H9 (cell line): ENCODE data around the gene LOXL1. TPM values are rescaled to one million over a fixed set of nuclear protein-coding genes. Genes with fewer than 3 reads are reported as not detected.

Experiments used
- DNase-seq: peaks from one replicate; pipeline ENCODE4 v3.0.0-alpha.2; 2017
- H2AFZ ChIP-seq: one replicate; pipeline ENCODE4 v1.6.1; 2013; ENCODE audit warnings: mild to moderate bottlenecking, low read length, control low read depth, moderate library complexity
- H2AK5ac ChIP-seq: 2 replicates; pipeline ENCODE4 v1.6.1; 2013; ENCODE audit warnings: low read length, control low read depth, mixed read lengths; ENCODE audit not compliant: insufficient read length
- H2BK120ac ChIP-seq: one replicate; pipeline ENCODE4 v1.6.1; 2013; ENCODE audit warnings: low read depth, mild to moderate bottlenecking, low read length, control low read depth, inconsistent platforms; ENCODE audit not compliant: poor library complexity, severe bottlenecking
- H2BK12ac ChIP-seq: 2 replicates; pipeline ENCODE4 v1.6.1; 2013; ENCODE audit warnings: low read length, control low read depth, mixed read lengths, low read depth; ENCODE audit not compliant: insufficient read length
- H2BK15ac ChIP-seq: 2 replicates; pipeline ENCODE4 v1.6.1; 2013; ENCODE audit warnings: low read depth, low read length, control low read depth
- H2BK20ac ChIP-seq: one replicate; pipeline ENCODE4 v1.6.1; 2013; ENCODE audit warnings: low read depth, mild to moderate bottlenecking, low read length, control low read depth, inconsistent platforms; ENCODE audit not compliant: poor library complexity, severe bottlenecking
- H2BK5ac ChIP-seq: 2 replicates; pipeline ENCODE4 v1.6.1; 2013; ENCODE audit warnings: low read length, control low read depth, mixed read lengths; ENCODE audit not compliant: insufficient read length
- H3K14ac ChIP-seq: 2 replicates; pipeline ENCODE4 v1.6.1; 2013; ENCODE audit warnings: low read length, control low read depth; ENCODE audit not compliant: insufficient read depth
- H3K18ac ChIP-seq: 2 replicates; pipeline ENCODE4 v1.6.1; 2013; ENCODE audit warnings: low read depth, mild to moderate bottlenecking, mixed read lengths, low read length, control low read depth; ENCODE audit not compliant: insufficient read length
- H3K23ac ChIP-seq: 2 replicates; pipeline ENCODE4 v1.6.1; 2013; ENCODE audit warnings: low read length, control low read depth, mixed read lengths, low read depth; ENCODE audit not compliant: insufficient read length
- H3K23me2 ChIP-seq: 2 replicates; pipeline ENCODE4 v1.6.1; 2013; ENCODE audit warnings: low read depth, mild to moderate bottlenecking, mixed read lengths, low read length, control low read depth; ENCODE audit not compliant: insufficient read length, poor library complexity, severe bottlenecking
- H3K27ac ChIP-seq: 2 replicates; pipeline ENCODE4 v1.5.1; 2013; ENCODE audit warnings: low read length, control low read depth, mixed read lengths, low read depth; ENCODE audit not compliant: insufficient read length
- H3K27me3 ChIP-seq: 2 replicates; pipeline ENCODE4 v1.6.1; 2013; ENCODE audit warnings: low read length, control low read depth, inconsistent platforms; ENCODE audit not compliant: insufficient read depth
- H3K4ac ChIP-seq: 2 replicates; pipeline ENCODE4 v1.6.1; 2013; ENCODE audit warnings: low read depth, mild to moderate bottlenecking, control low read depth, inconsistent platforms, low read length, moderate library complexity
- H3K4me1 ChIP-seq: 2 replicates; pipeline ENCODE4 v1.6.1; 2013; ENCODE audit warnings: low read length, control low read depth, inconsistent platforms; ENCODE audit not compliant: insufficient read depth
- H3K4me2 ChIP-seq: 2 replicates; pipeline ENCODE4 v1.6.1; 2013; ENCODE audit warnings: low read length, control low read depth, mixed read lengths; ENCODE audit not compliant: insufficient read length, insufficient read depth
- H3K56ac ChIP-seq: 2 replicates; pipeline ENCODE4 v1.6.1; 2013; ENCODE audit warnings: low read depth, mild to moderate bottlenecking, mixed read lengths, low read length, control low read depth; ENCODE audit not compliant: insufficient read length
- H3K79me1 ChIP-seq: 2 replicates; pipeline ENCODE4 v1.6.1; 2013; ENCODE audit warnings: low read depth, mild to moderate bottlenecking, moderate library complexity, low read length, control low read depth, inconsistent platforms; ENCODE audit not compliant: insufficient read depth, poor library complexity, severe bottlenecking
- H3K79me2 ChIP-seq: 2 replicates; pipeline ENCODE4 v1.6.1; 2013; ENCODE audit warnings: low read length, control low read depth, inconsistent platforms; ENCODE audit not compliant: insufficient read depth
- H3K9ac ChIP-seq: 2 replicates; pipeline ENCODE4 v1.6.1; 2013; ENCODE audit warnings: low read length, control low read depth, mixed read lengths; ENCODE audit not compliant: insufficient read length; ENCODE audit errors: extremely low read depth
- H3K9me3 ChIP-seq: one replicate; pipeline ENCODE4 v1.6.1; 2013; ENCODE audit warnings: low read depth, low read length, inconsistent platforms; ENCODE audit not compliant: control insufficient read depth
- H3T11ph ChIP-seq: one replicate; pipeline ENCODE4 v1.6.1; 2013; ENCODE audit warnings: mild to moderate bottlenecking, low read length, control low read depth, inconsistent platforms
- H4K20me1 ChIP-seq: one replicate; pipeline ENCODE4 v1.6.1; 2013; ENCODE audit not compliant: control insufficient read depth, insufficient read length, insufficient read depth
- H4K5ac ChIP-seq: 2 replicates; pipeline ENCODE4 v1.6.1; 2013; ENCODE audit warnings: low read depth, mild to moderate bottlenecking, mixed read lengths, low read length, control low read depth; ENCODE audit not compliant: insufficient read length
- H4K8ac ChIP-seq: replicated peaks from 2 replicates; pipeline ENCODE4 v1.6.1; 2013; ENCODE audit warnings: low read length, control low read depth, mixed read lengths, low read depth; ENCODE audit not compliant: insufficient read length
- H4K91ac ChIP-seq: 2 replicates; pipeline ENCODE4 v1.6.1; 2013; ENCODE audit warnings: low read depth, mild to moderate bottlenecking, moderate library complexity, mixed read lengths, low read length, control low read depth; ENCODE audit not compliant: insufficient read length
- H3K27ac Mint-ChIP-seq, 3 experiments: 2 replicates in 2 of 3; 3 replicates in 1 of 3; pipeline ENCODE4 v1.8.0; 2020 to 2021; ENCODE audit warnings: mixed read lengths in 3 of 3, mild to moderate bottlenecking in 1 of 3, moderate library complexity in 1 of 3
- H3K27me3 Mint-ChIP-seq: 2 replicates; pipeline ENCODE4 v1.8.0; 2021; ENCODE audit warnings: low read depth, mild to moderate bottlenecking, moderate library complexity, mixed read lengths
- H3K36me3 Mint-ChIP-seq, 3 experiments: 2 replicates in 2 of 3; 3 replicates in 1 of 3; pipeline ENCODE4 v1.8.0; 2020 to 2021; ENCODE audit warnings: low read depth in 3 of 3, mixed read lengths in 3 of 3; ENCODE audit not compliant: insufficient read depth in 1 of 3
- H3K4me1 Mint-ChIP-seq, 2 experiments: 2 replicates each; pipeline ENCODE4 v1.8.0; 2020; ENCODE audit warnings: mixed read lengths in 2 of 2
- H3K4me3 Mint-ChIP-seq, 2 experiments: 2 replicates in 1 of 2; 3 replicates in 1 of 2; pipeline ENCODE4 v1.8.0; 2020 to 2021; ENCODE audit warnings: mild to moderate bottlenecking in 2 of 2, mixed read lengths in 2 of 2, moderate library complexity in 1 of 2
- H3K9me3 Mint-ChIP-seq, 2 experiments: 2 replicates in 1 of 2; 3 replicates in 1 of 2; pipeline ENCODE4 v1.8.0; 2020; ENCODE audit warnings: mild to moderate bottlenecking in 2 of 2, mixed read lengths in 2 of 2, moderate library complexity in 1 of 2
- CTCF ChIP-seq: fragments of 200-600 bp; sonication (generic); conservative IDR thresholded peaks from 3 replicates; pipeline ENCODE4 v1.8.0; 2021; ENCODE audit warnings: antibody characterized with exemption, mild to moderate bottlenecking
- WGBS: extraction: QIAGEN DNeasy Blood & Tissue Kit; methylation state at CpG from one replicate; pipeline ENCODE4 v1.1.7; 2013; ENCODE audit warnings: missing lambda C conversion rate, low lambda C conversion rate, mixed read lengths; ENCODE audit not compliant: insufficient read length; ENCODE audit errors: extremely low coverage; 5-methylcytosine and 5-hydroxymethylcytosine counted together
- total RNA-seq: library from RNA; stranded (reverse); gene quantifications from 2 replicates; pipeline ENCODE4 v1.2.1, GENCODE V29; 2021

Gene LOXL1
- total RNA-seq, 1 experiment from 2014 or later: 9.1 TPM

GRCh38 chr15:73991726-73992593, 65.7 kb downstream of the LOXL1 start, which contains the start of gene STOML1:
Gene STOML1, minus strand, starts transcription at chr15:73992295. Its CDS starts 72 bp downstream, at chr15:73992223.
- no peaks in the 10 kb centered on the region for H3K9me3 ChIP-seq
- H4K8ac ChIP-seq: no peak within 1 kb of the TSS
- H2BK120ac ChIP-seq: no peak within 1 kb of the TSS
- WGBS: no CpG with 5 or more reads among the region's 72 CpGs
- H4K91ac ChIP-seq: no peak within 1 kb of the TSS
- no peaks in the 10 kb centered on the region for H3K79me1 ChIP-seq
- no peak within 1 kb of the TSS for H2BK5ac ChIP-seq
- H2BK15ac ChIP-seq: no peak within 1 kb of the TSS
- H3K23me2 ChIP-seq: peaks cover 11% of the 10 kb centered on the region
- DNase-seq: peak; percentile 95
- no peak within 1 kb of the TSS for H3K9ac ChIP-seq
- no peak within 1 kb of the TSS for H3K18ac ChIP-seq
- no peak within 1 kb of the TSS for H3T11ph ChIP-seq
- no peak within 1 kb of the TSS for H3K23ac ChIP-seq
- Mint-ChIP-seq H3K4me3 (peak within 1 kb of the TSS; percentile 77 to 83), H3K27ac (no peak within 1 kb of the TSS), H3K27me3 (peaks cover 16% of the 10 kb centered on the region), H3K9me3 (no peaks in the 10 kb centered on the region; a peak in 1 of 5 replicates), H3K36me3 (no peaks in the 10 kb centered on the region), H3K4me1 (peaks cover 21 to 22% of the 10 kb centered on the region in 2 experiments)
- no peaks in the 10 kb centered on the region for H4K20me1 ChIP-seq
- no peaks in the 10 kb centered on the region for H3K4me1 ChIP-seq
- peak; percentile 94 for TF ChIP-seq CTCF
- H2AFZ ChIP-seq: no peak within 1 kb of the TSS
- no peak within 1 kb of the TSS; the same call in 1 of the 2 replicates for H3K14ac ChIP-seq
- no peaks in the 10 kb centered on the region for H3K27me3 ChIP-seq
- no peak within 1 kb of the TSS for H2AK5ac ChIP-seq
- H4K5ac ChIP-seq: no peak within 1 kb of the TSS
- H2BK20ac ChIP-seq: no peak within 1 kb of the TSS
- no peaks in the 10 kb centered on the region; the same call in 1 of the 2 replicates for H3K79me2 ChIP-seq
- peak within 1 kb of the TSS; percentile 60 for H3K4me2 ChIP-seq
- H2BK12ac ChIP-seq: no peak within 1 kb of the TSS
- no peak within 1 kb of the TSS for H3K56ac ChIP-seq
- H3K27ac ChIP-seq: no peak within 1 kb of the TSS
- no peak within 1 kb of the TSS for H3K4ac ChIP-seq
